ENCODE measurements around the gene ANKDD1A. TPM values are rescaled to one million over a fixed set of nuclear protein-coding genes. Genes with fewer than 3 reads are reported as not detected.

The ANKDD1A gene
- total RNA-seq, 1 experiment from 2014 or later = 6.1 TPM

DNA sequence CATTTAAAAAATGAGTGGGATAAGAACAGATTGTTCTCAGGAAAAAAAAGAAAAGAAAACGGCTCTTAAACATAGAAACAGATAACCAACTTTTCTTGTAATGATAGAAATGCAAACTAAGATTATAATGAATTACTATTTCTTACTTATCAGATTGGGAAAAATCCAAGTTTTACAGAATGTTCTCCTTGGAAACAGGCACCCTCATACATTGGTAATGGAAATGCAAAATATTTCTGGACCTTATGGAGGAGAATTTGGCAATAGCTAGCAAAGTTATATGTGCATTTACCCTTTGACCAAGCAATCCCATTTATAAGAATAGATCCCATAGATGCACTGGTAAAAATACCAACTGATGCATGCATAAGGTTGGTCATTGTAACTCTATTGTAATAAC lies 3.7 kb upstream of the ANKDD1A start (continued):
- TF ChIP-seq SMAD4 (CRISPR knock-in tag; IDR thresholded peaks at IDR 0.05) = no peak
- no peak for TF ChIP-seq ESRRA (CRISPR knock-in tag; IDR thresholded peaks at IDR 0.05; ENCODE audit: borderline replicate concordance)
- TF ChIP-seq ATF1 (CRISPR knock-in tag; IDR thresholded peaks at IDR 0.05) = no peak
- TF ChIP-seq, protein P1, sequence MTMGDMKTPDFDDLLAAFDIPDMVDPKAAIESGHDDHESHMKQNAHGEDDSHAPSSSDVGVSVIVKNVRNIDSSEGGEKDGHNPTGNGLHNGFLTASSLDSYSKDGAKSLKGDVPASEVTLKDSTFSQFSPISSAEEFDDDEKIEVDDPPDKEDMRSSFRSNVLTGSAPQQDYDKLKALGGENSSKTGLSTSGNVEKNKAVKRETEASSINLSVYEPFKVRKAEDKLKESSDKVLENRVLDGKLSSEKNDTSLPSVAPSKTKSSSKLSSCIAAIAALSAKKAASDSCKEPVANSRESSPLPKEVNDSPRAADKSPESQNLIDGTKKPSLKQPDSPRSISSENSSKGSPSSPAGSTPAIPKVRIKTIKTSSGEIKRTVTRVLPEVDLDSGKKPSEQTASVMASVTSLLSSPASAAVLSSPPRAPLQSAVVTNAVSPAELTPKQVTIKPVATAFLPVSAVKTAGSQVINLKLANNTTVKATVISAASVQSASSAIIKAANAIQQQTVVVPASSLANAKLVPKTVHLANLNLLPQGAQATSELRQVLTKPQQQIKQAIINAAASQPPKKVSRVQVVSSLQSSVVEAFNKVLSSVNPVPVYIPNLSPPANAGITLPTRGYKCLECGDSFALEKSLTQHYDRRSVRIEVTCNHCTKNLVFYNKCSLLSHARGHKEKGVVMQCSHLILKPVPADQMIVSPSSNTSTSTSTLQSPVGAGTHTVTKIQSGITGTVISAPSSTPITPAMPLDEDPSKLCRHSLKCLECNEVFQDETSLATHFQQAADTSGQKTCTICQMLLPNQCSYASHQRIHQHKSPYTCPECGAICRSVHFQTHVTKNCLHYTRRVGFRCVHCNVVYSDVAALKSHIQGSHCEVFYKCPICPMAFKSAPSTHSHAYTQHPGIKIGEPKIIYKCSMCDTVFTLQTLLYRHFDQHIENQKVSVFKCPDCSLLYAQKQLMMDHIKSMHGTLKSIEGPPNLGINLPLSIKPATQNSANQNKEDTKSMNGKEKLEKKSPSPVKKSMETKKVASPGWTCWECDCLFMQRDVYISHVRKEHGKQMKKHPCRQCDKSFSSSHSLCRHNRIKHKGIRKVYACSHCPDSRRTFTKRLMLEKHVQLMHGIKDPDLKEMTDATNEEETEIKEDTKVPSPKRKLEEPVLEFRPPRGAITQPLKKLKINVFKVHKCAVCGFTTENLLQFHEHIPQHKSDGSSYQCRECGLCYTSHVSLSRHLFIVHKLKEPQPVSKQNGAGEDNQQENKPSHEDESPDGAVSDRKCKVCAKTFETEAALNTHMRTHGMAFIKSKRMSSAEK (CRISPR knock-in tag; IDR thresholded peaks at IDR 0.05; ENCODE audit: borderline replicate concordance) = no peak
- TF ChIP-seq, protein P2, sequence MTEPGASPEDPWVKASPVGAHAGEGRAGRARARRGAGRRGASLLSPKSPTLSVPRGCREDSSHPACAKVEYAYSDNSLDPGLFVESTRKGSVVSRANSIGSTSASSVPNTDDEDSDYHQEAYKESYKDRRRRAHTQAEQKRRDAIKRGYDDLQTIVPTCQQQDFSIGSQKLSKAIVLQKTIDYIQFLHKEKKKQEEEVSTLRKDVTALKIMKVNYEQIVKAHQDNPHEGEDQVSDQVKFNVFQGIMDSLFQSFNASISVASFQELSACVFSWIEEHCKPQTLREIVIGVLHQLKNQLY (CRISPR knock-in tag; IDR thresholded peaks at IDR 0.05) = no peak
- TF ChIP-seq ELF4 (CRISPR knock-in tag; IDR thresholded peaks at IDR 0.05; ENCODE audit: low read depth) = no peak
- TF ChIP-seq, protein P3, sequence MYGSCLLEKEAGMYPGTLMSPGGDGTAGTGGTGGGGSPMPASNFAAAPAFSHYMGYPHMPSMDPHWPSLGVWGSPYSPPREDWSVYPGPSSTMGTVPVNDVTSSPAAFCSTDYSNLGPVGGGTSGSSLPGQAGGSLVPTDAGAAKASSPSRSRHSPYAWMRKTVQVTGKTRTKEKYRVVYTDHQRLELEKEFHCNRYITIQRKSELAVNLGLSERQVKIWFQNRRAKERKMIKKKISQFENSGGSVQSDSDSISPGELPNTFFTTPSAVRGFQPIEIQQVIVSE (CRISPR knock-in tag; IDR thresholded peaks at IDR 0.05; ENCODE audit: borderline replicate concordance) = no peak
- TF ChIP-seq FOXK1 (CRISPR knock-in tag; IDR thresholded peaks at IDR 0.05) = no peak
- no peak for TF ChIP-seq ZNF416 (CRISPR knock-in tag; IDR thresholded peaks at IDR 0.05)
- no peak for TF ChIP-seq GRHL2 (CRISPR knock-in tag; IDR thresholded peaks at IDR 0.05; ENCODE audit: insufficient replicate concordance, severe bottlenecking)
- TF ChIP-seq ZBTB21 (CRISPR knock-in tag; IDR thresholded peaks at IDR 0.05; ENCODE audit: borderline replicate concordance) = no peak

DNA sequence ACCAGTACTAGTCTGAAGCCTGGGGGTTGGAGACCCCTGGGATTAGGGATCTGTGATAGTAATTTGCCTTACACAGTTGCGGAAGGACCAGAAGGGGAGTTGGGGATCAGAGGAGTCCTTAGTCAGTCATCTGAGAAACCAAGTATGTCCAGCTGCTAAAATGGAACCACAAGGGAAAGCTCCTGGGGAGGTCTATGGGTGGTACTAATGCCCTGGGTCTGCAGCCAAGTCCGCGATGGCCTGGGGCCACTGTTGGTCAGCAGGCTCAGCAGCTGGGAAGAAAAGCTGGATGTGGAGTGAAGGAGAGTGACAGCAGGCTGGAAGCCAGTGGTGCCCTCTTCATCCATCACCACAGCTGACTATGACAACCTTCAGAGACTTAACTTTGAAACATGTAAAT lies 2.2 kb upstream of the ANKDD1A start:
- no peak overlapping the region for H3K27ac Mint-ChIP-seq
- ATAC-seq (no peak), DNase-seq (ENCODE audit: low spot score) (no peak)
- ChIA-PET CTCF (interaction anchor here (1.2 to 1.8 kb wide), 3 partner anchors 74 to 181 kb away, joined by 4 to 5 read pairs (median 4); no protein-coding TSS in a partner anchor), POLR2A (interaction anchor here (0.6 kb wide), 1 partner anchor 63 kb away, joined by 4 read pairs; no protein-coding TSS in a partner anchor)
- H3K4me1 Mint-ChIP-seq = peaks cover 26% of the 10 kb centered on the region
- TF ChIP-seq ZNF317 (CRISPR knock-in tag; IDR thresholded peaks at IDR 0.05; ENCODE audit: borderline replicate concordance, low read depth) (no peak), SP1 (CRISPR knock-in tag; conservative IDR thresholded peaks at IDR 0.05) (no peak), ZNF416 (CRISPR knock-in tag; IDR thresholded peaks at IDR 0.05) (no peak), ZNF138 (CRISPR knock-in tag; conservative IDR thresholded peaks at IDR 0.05) (no peak), NFATC4 (CRISPR knock-in tag; IDR thresholded peaks at IDR 0.05) (no peak), RELA (CRISPR knock-in tag; IDR thresholded peaks at IDR 0.05; ENCODE audit: borderline replicate concordance) (no peak), JUN (CRISPR knock-in tag; IDR thresholded peaks at IDR 0.05) (no peak), GRHL2 (CRISPR knock-in tag; IDR thresholded peaks at IDR 0.05; ENCODE audit: insufficient replicate concordance, severe bottlenecking) (no peak), SMAD3 (CRISPR knock-in tag; IDR thresholded peaks at IDR 0.05; ENCODE audit: borderline replicate concordance) (no peak)
- TF ChIP-seq, protein P4, sequence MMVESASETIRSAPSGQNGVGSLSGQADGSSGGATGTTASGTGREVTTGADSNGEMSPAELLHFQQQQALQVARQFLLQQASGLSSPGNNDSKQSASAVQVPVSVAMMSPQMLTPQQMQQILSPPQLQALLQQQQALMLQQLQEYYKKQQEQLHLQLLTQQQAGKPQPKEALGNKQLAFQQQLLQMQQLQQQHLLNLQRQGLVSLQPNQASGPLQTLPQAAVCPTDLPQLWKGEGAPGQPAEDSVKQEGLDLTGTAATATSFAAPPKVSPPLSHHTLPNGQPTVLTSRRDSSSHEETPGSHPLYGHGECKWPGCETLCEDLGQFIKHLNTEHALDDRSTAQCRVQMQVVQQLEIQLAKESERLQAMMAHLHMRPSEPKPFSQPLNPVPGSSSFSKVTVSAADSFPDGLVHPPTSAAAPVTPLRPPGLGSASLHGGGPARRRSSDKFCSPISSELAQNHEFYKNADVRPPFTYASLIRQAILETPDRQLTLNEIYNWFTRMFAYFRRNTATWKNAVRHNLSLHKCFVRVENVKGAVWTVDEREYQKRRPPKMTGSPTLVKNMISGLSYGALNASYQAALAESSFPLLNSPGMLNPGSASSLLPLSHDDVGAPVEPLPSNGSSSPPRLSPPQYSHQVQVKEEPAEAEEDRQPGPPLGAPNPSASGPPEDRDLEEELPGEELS (CRISPR knock-in tag; IDR thresholded peaks at IDR 0.05) = no peak
- TF ChIP-seq, protein P5, sequence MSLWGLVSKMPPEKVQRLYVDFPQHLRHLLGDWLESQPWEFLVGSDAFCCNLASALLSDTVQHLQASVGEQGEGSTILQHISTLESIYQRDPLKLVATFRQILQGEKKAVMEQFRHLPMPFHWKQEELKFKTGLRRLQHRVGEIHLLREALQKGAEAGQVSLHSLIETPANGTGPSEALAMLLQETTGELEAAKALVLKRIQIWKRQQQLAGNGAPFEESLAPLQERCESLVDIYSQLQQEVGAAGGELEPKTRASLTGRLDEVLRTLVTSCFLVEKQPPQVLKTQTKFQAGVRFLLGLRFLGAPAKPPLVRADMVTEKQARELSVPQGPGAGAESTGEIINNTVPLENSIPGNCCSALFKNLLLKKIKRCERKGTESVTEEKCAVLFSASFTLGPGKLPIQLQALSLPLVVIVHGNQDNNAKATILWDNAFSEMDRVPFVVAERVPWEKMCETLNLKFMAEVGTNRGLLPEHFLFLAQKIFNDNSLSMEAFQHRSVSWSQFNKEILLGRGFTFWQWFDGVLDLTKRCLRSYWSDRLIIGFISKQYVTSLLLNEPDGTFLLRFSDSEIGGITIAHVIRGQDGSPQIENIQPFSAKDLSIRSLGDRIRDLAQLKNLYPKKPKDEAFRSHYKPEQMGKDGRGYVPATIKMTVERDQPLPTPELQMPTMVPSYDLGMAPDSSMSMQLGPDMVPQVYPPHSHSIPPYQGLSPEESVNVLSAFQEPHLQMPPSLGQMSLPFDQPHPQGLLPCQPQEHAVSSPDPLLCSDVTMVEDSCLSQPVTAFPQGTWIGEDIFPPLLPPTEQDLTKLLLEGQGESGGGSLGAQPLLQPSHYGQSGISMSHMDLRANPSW (CRISPR knock-in tag; conservative IDR thresholded peaks at IDR 0.05; ENCODE audit: low read depth) = no peak
- TF ChIP-seq, protein P6, sequence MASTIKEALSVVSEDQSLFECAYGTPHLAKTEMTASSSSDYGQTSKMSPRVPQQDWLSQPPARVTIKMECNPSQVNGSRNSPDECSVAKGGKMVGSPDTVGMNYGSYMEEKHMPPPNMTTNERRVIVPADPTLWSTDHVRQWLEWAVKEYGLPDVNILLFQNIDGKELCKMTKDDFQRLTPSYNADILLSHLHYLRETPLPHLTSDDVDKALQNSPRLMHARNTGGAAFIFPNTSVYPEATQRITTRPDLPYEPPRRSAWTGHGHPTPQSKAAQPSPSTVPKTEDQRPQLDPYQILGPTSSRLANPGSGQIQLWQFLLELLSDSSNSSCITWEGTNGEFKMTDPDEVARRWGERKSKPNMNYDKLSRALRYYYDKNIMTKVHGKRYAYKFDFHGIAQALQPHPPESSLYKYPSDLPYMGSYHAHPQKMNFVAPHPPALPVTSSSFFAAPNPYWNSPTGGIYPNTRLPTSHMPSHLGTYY (CRISPR knock-in tag; IDR thresholded peaks at IDR 0.05) = no peak
- TF ChIP-seq, protein P7, sequence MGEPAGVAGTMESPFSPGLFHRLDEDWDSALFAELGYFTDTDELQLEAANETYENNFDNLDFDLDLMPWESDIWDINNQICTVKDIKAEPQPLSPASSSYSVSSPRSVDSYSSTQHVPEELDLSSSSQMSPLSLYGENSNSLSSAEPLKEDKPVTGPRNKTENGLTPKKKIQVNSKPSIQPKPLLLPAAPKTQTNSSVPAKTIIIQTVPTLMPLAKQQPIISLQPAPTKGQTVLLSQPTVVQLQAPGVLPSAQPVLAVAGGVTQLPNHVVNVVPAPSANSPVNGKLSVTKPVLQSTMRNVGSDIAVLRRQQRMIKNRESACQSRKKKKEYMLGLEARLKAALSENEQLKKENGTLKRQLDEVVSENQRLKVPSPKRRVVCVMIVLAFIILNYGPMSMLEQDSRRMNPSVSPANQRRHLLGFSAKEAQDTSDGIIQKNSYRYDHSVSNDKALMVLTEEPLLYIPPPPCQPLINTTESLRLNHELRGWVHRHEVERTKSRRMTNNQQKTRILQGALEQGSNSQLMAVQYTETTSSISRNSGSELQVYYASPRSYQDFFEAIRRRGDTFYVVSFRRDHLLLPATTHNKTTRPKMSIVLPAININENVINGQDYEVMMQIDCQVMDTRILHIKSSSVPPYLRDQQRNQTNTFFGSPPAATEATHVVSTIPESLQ (CRISPR knock-in tag; IDR thresholded peaks at IDR 0.05) = no peak
- peaks cover 17% of the 10 kb centered on the region for H3K36me3 Mint-ChIP-seq
- no peak overlapping the region for H3K4me3 Mint-ChIP-seq
- H3K27me3 Mint-ChIP-seq (ENCODE audit: low read depth) = peaks cover 46% of the 10 kb centered on the region
- peaks cover 19% of the 10 kb centered on the region for H3K9me3 Mint-ChIP-seq

Data from WTC11 (cell line).